ENCODE data around the gene DNAJA3. TPM values are rescaled to one million over a fixed set of nuclear protein-coding genes. Genes with fewer than 3 reads are reported as not detected.

The DNAJA3 gene
- total RNA-seq, 1 experiment from 2014 or later, result 56.2 TPM

- DNase-seq, result no peak
- Histone ChIP-seq H3K27me3 (ENCODE audit: insufficient read depth, low read length) (no peaks in the 10 kb centered on the region), H3K14ac (ENCODE audit: insufficient read depth, low read length) (peak overlapping the region; percentile 69), H3K4me1 (ENCODE audit: insufficient read depth, low read length) (peaks cover 11% of the 10 kb centered on the region; the same call in 1 of the 2 replicates), H3K23ac (ENCODE audit: insufficient read length, low read depth, low read length) (no peak overlapping the region), H2AFZ (ENCODE audit: low read length) (no peak overlapping the region), H4K8ac (replicated peaks; ENCODE audit: insufficient read length, low read depth, low read length) (no peak overlapping the region), H4K20me1 (ENCODE audit: control insufficient read depth, insufficient read depth, insufficient read length) (no peaks in the 10 kb centered on the region), H3K4ac (ENCODE audit: low read depth, low read length) (no peak overlapping the region), H3K56ac (ENCODE audit: insufficient read length, low read depth, low read length) (no peak overlapping the region), H4K91ac (ENCODE audit: insufficient read length, low read depth, low read length) (no peak overlapping the region), H3K27ac (ENCODE audit: insufficient read length, low read depth, low read length) (no peak overlapping the region), H3K4me2 (ENCODE audit: insufficient read depth, insufficient read length, low read length) (no peak overlapping the region), H2BK20ac (ENCODE audit: low read depth, low read length, poor library complexity, severe bottlenecking) (no peak overlapping the region), H3K79me2 (ENCODE audit: insufficient read depth, low read length) (peaks cover 1% of the 10 kb centered on the region; the same call in 1 of the 2 replicates), H3T11ph (ENCODE audit: low read length) (no peak overlapping the region), H3K9me3 (ENCODE audit: control insufficient read depth, low read depth, low read length) (no peaks in the 10 kb centered on the region), H3K79me1 (ENCODE audit: insufficient read depth, low read depth, low read length, poor library complexity, severe bottlenecking) (no peaks in the 10 kb centered on the region), H3K9ac (ENCODE audit: extremely low read depth, insufficient read length, low read length) (no peak overlapping the region), H2BK120ac (ENCODE audit: low read depth, low read length, poor library complexity, severe bottlenecking) (no peak overlapping the region), H3K23me2 (ENCODE audit: insufficient read length, low read depth, low read length, poor library complexity, severe bottlenecking) (no peaks in the 10 kb centered on the region), H3K18ac (ENCODE audit: insufficient read length, low read depth, low read length) (peak overlapping the region; percentile 21), H2BK12ac (ENCODE audit: insufficient read length, low read depth, low read length) (no peak overlapping the region), H2AK5ac (ENCODE audit: insufficient read length, low read length) (no peak overlapping the region), H2BK5ac (ENCODE audit: insufficient read length, low read length) (no peak overlapping the region), H4K5ac (ENCODE audit: insufficient read length, low read depth, low read length) (no peak overlapping the region), H2BK15ac (ENCODE audit: low read depth, low read length) (no peak overlapping the region)
- H3K9me3 Mint-ChIP-seq, result no peaks in the 10 kb centered on the region
- peak overlapping the region in 2 of 3 experiments; percentile 77 to 85; a peak in 5 of 7 replicates for H3K27ac Mint-ChIP-seq
- no peaks in the 10 kb centered on the region for H3K27me3 Mint-ChIP-seq (ENCODE audit: low read depth)
- no CpG with 5 or more reads among the region's 27 CpGs for WGBS (ENCODE audit: extremely low coverage, insufficient read length, low lambda C conversion rate)
- H3K36me3 Mint-ChIP-seq (ENCODE audit: insufficient read depth in 1 of 3, low read depth in 3 of 3), result peaks cover 0 to 3% (median 3%) of the 10 kb centered on the region in 3 experiments; a peak in 1 of 7 replicates
- H3K4me3 Mint-ChIP-seq, result peak overlapping the region in 1 of 2 experiments; percentile 29; a peak in 1 of 5 replicates
- H3K4me1 Mint-ChIP-seq, result peaks cover 34 to 60% of the 10 kb centered on the region in 2 experiments
- no peak for TF ChIP-seq CTCF (conservative IDR thresholded peaks at IDR 0.05)
Observed at GRCh38 chr16:4376893-4377572, 48.6 kb upstream of the DNAJA3 start.

Data from H9 (cell line).